ENCODE data around the gene PSMB11.

GRCh38 chr14:23076785-23077408 is 34.9 kb downstream of the PSMB11 start:
- TF ChIP-seq CTCF (IDR thresholded peaks at IDR 0.05) (peak; percentile 83), EZH2 (IDR thresholded peaks at IDR 0.05; ENCODE audit: borderline replicate concordance, insufficient read depth, low read depth, low read length, poor library complexity, severe bottlenecking) (no peak)
